ENCODE measurements around the gene TSHR. TPM values are rescaled to one million over a fixed set of nuclear protein-coding genes. Genes with fewer than 3 reads are reported as not detected.

TSHR gene
- total RNA-seq, 1 donor from 2014 or later, result not detected

GRCh38 chr14:81137316-81137715 is 181.9 kb downstream of the TSHR start:
- peaks cover 1% of the 10 kb centered on the region for H3K27me3 Mint-ChIP-seq (ENCODE audit: unreplicated experiment)
- TF ChIP-seq CTCF (IDR thresholded peaks at IDR 0.05; ENCODE audit: unreplicated experiment), result no peak
- no peaks in the 10 kb centered on the region for H3K4me1 Mint-ChIP-seq (ENCODE audit: unreplicated experiment)
- no peak overlapping the region for H3K27ac Mint-ChIP-seq (ENCODE audit: unreplicated experiment)
- DNase-seq (ENCODE audit: low spot score), result no peak
- no peak overlapping the region for H3K4me3 Mint-ChIP-seq (ENCODE audit: unreplicated experiment)
- no peaks in the 10 kb centered on the region for H3K36me3 Mint-ChIP-seq (ENCODE audit: low read depth, unreplicated experiment)
- no peaks in the 10 kb centered on the region for H3K9me3 Mint-ChIP-seq (ENCODE audit: unreplicated experiment)

- H3K27me3 Mint-ChIP-seq (ENCODE audit: unreplicated experiment), result peaks cover 1% of the 10 kb centered on the region
- H3K9me3 Mint-ChIP-seq (ENCODE audit: unreplicated experiment), result no peaks in the 10 kb centered on the region
- TF ChIP-seq CTCF (IDR thresholded peaks at IDR 0.05; ENCODE audit: unreplicated experiment), result no peak
- H3K27ac Mint-ChIP-seq (ENCODE audit: unreplicated experiment), result no peak overlapping the region
- H3K36me3 Mint-ChIP-seq (ENCODE audit: low read depth, unreplicated experiment), result no peaks in the 10 kb centered on the region
- no peaks in the 10 kb centered on the region for H3K4me1 Mint-ChIP-seq (ENCODE audit: unreplicated experiment)
- no peak overlapping the region for H3K4me3 Mint-ChIP-seq (ENCODE audit: unreplicated experiment)
- DNase-seq (ENCODE audit: low spot score), result no peak
Observed at GRCh38 chr14:81138429-81138828, 183.0 kb downstream of the TSHR start.

GRCh38 chr14:81141426-81141825 is 186.0 kb downstream of the TSHR start:
- no peak overlapping the region for H3K27ac Mint-ChIP-seq (ENCODE audit: unreplicated experiment)

GRCh38 chr14:81143793-81144192 is 188.4 kb downstream of the TSHR start:
- Mint-ChIP-seq H3K4me3 (ENCODE audit: unreplicated experiment) (no peak overlapping the region), H3K27me3 (ENCODE audit: unreplicated experiment) (peaks cover 1% of the 10 kb centered on the region), H3K9me3 (ENCODE audit: unreplicated experiment) (no peaks in the 10 kb centered on the region), H3K4me1 (ENCODE audit: unreplicated experiment) (no peaks in the 10 kb centered on the region), H3K36me3 (ENCODE audit: low read depth, unreplicated experiment) (no peaks in the 10 kb centered on the region), H3K27ac (ENCODE audit: unreplicated experiment) (no peak overlapping the region)
- no peak for TF ChIP-seq CTCF (IDR thresholded peaks at IDR 0.05; ENCODE audit: unreplicated experiment)
- no peak for DNase-seq (ENCODE audit: low spot score)

More at GRCh38 chr14:81141426-81141825, 186.0 kb downstream of the TSHR start:
- H3K9me3 Mint-ChIP-seq (ENCODE audit: unreplicated experiment), result no peaks in the 10 kb centered on the region
- no peak overlapping the region for H3K4me3 Mint-ChIP-seq (ENCODE audit: unreplicated experiment)
- TF ChIP-seq CTCF (IDR thresholded peaks at IDR 0.05; ENCODE audit: unreplicated experiment), result no peak
- peaks cover 1% of the 10 kb centered on the region for H3K27me3 Mint-ChIP-seq (ENCODE audit: unreplicated experiment)
- DNase-seq (ENCODE audit: low spot score), result no peak
- H3K36me3 Mint-ChIP-seq (ENCODE audit: low read depth, unreplicated experiment), result no peaks in the 10 kb centered on the region
- no peaks in the 10 kb centered on the region for H3K4me1 Mint-ChIP-seq (ENCODE audit: unreplicated experiment)

GRCh38 chr14:81144824-81145603 is 189.6 kb downstream of the TSHR start:
- Mint-ChIP-seq H3K4me1 (ENCODE audit: unreplicated experiment) (no peaks in the 10 kb centered on the region), H3K27ac (ENCODE audit: unreplicated experiment) (no peak overlapping the region), H3K9me3 (ENCODE audit: unreplicated experiment) (no peaks in the 10 kb centered on the region), H3K4me3 (ENCODE audit: unreplicated experiment) (no peak overlapping the region), H3K36me3 (ENCODE audit: low read depth, unreplicated experiment) (no peaks in the 10 kb centered on the region), H3K27me3 (ENCODE audit: unreplicated experiment) (no peaks in the 10 kb centered on the region)
- TF ChIP-seq CTCF (IDR thresholded peaks at IDR 0.05; ENCODE audit: unreplicated experiment), result no peak
- no peak for DNase-seq (ENCODE audit: low spot score)
